Measurements from ENCODE around the gene B3GAT3. TPM values are rescaled to one million over a fixed set of nuclear protein-coding genes. Genes with fewer than 3 reads are reported as not detected.
"Not testable (repeated sequence)": the region's sequence is repeated elsewhere in the genome, so short reads cannot be mapped to it uniquely, and the experiment has no call there.

B3GAT3 gene
- total and polyA plus RNA-seq, 9 donors: 18.7 to 27.2 (median 22.6) TPM

DNA sequence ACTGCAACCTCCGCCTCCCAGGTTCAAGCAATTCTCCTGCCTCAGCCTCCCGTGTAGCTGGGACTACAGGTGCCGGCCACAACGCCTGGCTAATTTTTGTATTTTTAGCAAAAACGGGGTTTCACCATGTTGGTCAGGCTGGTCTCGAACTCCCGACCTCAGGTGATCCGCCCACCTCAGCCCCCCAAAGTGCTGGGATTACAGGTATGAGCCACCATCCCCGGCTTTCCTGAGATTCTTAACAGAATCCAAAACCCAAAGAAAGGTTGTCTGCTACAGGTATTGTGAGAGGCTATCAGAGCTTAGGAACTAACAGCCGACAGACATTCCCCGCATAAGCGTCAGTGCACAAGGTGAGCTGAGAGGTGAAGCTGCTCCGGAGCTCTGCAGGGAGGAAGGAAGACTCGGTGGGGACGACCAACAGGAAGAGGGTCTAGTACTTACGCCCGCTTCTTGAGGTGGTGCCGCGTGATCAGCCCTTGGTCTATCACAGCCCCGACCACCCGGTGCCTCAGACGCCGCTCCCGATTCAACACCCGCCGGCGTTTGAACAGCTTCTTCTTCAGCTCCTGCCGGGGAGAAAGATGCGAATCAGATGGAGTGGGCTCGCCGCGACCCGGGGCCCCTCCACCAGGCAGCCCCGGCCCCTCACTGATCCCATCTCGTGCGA lies 42.8 kb upstream of the B3GAT3 start:
- peaks cover 28% of the 10 kb centered on the region for H3K36me3 ChIP-seq (ENCODE audit: control insufficient read depth, insufficient read depth, low read length)
- no peaks in the 10 kb centered on the region for H3K9me3 ChIP-seq (replicated peaks; ENCODE audit: control insufficient read depth, low read depth, low read length)
- DNase-seq: no peak
- no peaks in the 10 kb centered on the region for H3K27me3 ChIP-seq (ENCODE audit: control insufficient read depth, insufficient read depth, low read length)
- peak overlapping the region; percentile 95 for H3K4me3 ChIP-seq (ENCODE audit: low read length)
- peak overlapping the region; percentile 97 for H3K27ac ChIP-seq (ENCODE audit: low read length)
- WGBS (ENCODE audit: insufficient coverage): 2% methylated on average over 34 of the region's 36 CpGs
- H3K4me1 ChIP-seq (ENCODE audit: control insufficient read depth, insufficient read depth, low read length): peaks cover 18% of the 10 kb centered on the region

DNA sequence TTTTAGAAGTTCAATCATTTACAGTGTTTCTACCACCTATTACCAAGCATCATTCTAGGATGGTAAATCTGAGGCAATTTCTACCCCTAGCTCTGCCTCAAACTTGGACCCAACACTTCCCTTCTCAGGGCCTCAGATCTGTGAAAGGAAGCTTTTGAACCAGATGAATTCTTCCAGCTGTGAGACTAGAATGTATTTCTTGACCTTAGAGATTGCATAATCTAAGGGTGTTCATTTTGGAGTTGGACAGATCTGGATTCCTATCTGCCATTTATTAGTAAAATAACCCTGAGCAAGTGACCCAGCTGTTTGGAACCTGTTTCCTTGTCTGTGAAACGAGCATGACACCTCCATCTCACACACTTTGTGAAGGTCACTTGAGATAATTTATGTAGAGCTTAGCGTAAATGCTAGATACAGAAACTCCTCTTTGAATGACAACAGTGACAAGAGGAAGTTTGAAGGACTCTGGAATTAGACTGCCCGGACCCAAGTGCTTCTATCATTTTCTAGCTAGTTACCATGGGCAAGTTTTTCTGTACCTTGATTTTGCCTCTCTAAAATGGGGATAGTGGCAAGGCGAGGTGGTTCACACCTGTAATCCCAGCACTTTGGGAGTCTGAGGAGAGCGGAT lies 35.1 kb upstream of the B3GAT3 start:
- WGBS (ENCODE audit: insufficient coverage): no CpG with 5 or more reads among the region's 5 CpGs
- Histone ChIP-seq H3K27me3 (ENCODE audit: control insufficient read depth, insufficient read depth, low read length) (no peaks in the 10 kb centered on the region), H3K9me3 (replicated peaks; ENCODE audit: control insufficient read depth, low read depth, low read length) (no peaks in the 10 kb centered on the region), H3K36me3 (ENCODE audit: control insufficient read depth, insufficient read depth, low read length) (no peaks in the 10 kb centered on the region), H3K4me3 (ENCODE audit: low read length) (no peak overlapping the region), H3K27ac (ENCODE audit: low read length) (no peak overlapping the region), H3K4me1 (ENCODE audit: control insufficient read depth, insufficient read depth, low read length) (peaks cover 8% of the 10 kb centered on the region)
- DNase-seq: no peak

DNA sequence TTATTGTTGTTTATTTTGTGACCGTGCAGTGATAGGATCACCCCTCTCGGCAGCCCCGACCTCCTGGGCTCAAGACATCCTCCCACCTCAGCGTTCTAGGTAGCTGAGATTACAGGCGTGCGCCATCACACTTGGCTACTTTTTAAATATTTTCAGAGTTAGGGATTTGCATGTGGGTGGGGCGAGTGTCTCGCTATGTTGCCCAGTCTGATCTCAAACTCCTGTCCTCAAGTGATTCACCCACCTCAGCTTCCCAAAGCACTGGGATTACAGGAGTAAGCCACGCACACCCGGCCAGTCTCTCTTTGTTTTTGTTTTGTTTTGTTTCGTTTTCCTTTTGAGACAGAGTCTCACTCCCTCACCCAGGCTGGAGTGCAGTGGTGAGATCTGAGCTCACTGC lies 32.5 kb upstream of the B3GAT3 start:
- no peaks in the 10 kb centered on the region for H3K9me3 ChIP-seq (replicated peaks; ENCODE audit: control insufficient read depth, low read depth, low read length)
- H3K4me1 ChIP-seq (ENCODE audit: control insufficient read depth, insufficient read depth, low read length): peaks cover 14% of the 10 kb centered on the region
- no peak overlapping the region for H3K4me3 ChIP-seq (ENCODE audit: low read length)
- H3K27ac ChIP-seq (ENCODE audit: low read length): no peak overlapping the region
- WGBS (ENCODE audit: insufficient coverage): no CpG with 5 or more reads among the region's 11 CpGs
- H3K36me3 ChIP-seq (ENCODE audit: control insufficient read depth, insufficient read depth, low read length): peaks cover 6% of the 10 kb centered on the region
- no peaks in the 10 kb centered on the region for H3K27me3 ChIP-seq (ENCODE audit: control insufficient read depth, insufficient read depth, low read length)
- no peak for DNase-seq

DNA sequence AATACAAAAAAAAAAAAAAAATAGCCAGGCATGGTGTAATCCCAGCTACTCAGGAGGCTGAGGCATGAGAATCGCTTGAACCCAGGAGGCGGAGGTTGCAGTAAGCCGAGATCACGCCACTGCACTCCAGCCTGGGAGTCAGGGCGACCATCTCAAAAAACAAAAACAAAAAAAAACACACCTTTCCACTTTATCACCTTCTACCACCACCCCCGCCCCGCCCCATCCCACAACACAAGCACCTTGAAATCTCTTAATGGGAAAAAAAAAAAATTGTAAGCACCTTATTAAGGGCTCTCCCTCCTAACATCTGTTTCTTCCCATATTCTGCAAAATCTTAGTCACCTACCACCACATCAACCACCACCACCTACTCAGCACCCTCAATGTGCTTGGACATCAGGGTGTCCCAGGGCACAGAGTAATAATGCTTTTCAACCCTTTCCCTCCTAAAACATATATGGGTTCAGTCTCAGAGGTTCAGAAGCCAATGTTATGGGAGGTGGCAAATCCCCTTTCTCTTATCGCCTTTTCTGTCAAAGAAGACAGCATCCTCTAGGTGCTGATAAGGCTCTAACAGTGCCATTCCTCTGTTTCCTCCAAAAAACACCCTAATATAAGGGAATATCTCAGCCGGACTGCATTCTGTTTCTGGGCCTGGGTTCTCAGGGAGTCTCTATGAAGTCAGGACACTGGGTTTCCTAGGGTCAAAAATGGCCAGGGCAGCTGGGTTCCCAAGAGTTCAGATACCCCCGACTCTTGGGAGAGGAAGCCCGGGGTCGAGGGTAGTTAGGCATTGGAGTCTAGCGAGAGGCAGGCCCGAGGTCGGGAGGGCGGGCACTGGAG lies 30.6 kb upstream of the B3GAT3 start:
- 2% methylated on average over 7 of the region's 16 CpGs for WGBS (ENCODE audit: insufficient coverage)
- Histone ChIP-seq H3K9me3 (replicated peaks; ENCODE audit: control insufficient read depth, low read depth, low read length) (no peaks in the 10 kb centered on the region), H3K4me3 (ENCODE audit: low read length) (peak overlapping the region; percentile 95)

DNA sequence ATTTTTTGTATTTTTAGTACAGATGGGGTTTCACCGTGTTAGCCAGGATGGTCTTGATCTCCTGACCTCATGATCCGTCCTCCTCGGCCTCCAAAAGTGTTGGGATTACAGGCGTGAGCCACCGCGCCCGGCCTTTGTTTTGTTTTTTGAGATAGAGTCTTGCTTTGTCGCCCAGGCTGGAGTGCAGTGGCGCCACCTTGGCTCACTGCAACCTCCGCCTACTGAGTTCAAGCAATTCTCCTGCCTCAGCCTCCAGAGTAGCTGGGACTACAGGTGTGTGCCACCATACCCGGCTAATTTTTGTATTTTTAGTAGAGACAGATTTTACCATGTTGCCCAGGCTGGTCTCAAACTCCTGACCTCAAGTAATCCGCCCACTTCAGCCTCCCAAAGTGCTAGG lies 28.5 kb upstream of the B3GAT3 start:
- Histone ChIP-seq H3K36me3 (ENCODE audit: control insufficient read depth, insufficient read depth, low read length) (peaks cover 30% of the 10 kb centered on the region), H3K4me1 (ENCODE audit: control insufficient read depth, insufficient read depth, low read length) (peaks cover 26% of the 10 kb centered on the region)
- not testable (repeated sequence) for H3K4me3 ChIP-seq (ENCODE audit: low read length); H3K9me3 ChIP-seq (replicated peaks; ENCODE audit: control insufficient read depth, low read depth, low read length); H3K27ac ChIP-seq (ENCODE audit: low read length); DNase-seq; H3K27me3 ChIP-seq (ENCODE audit: control insufficient read depth, insufficient read depth, low read length)
- WGBS (ENCODE audit: insufficient coverage): 99% methylated on average over 9 of the region's 12 CpGs

More for the DNA sequence above, 30.6 kb upstream of the B3GAT3 start:
- Histone ChIP-seq H3K4me1 (ENCODE audit: control insufficient read depth, insufficient read depth, low read length) (peaks cover 15% of the 10 kb centered on the region), H3K36me3 (ENCODE audit: control insufficient read depth, insufficient read depth, low read length) (peaks cover 25% of the 10 kb centered on the region), H3K27ac (ENCODE audit: low read length) (peak overlapping the region; percentile 91), H3K27me3 (ENCODE audit: control insufficient read depth, insufficient read depth, low read length) (no peaks in the 10 kb centered on the region)
- no peak for DNase-seq

DNA sequence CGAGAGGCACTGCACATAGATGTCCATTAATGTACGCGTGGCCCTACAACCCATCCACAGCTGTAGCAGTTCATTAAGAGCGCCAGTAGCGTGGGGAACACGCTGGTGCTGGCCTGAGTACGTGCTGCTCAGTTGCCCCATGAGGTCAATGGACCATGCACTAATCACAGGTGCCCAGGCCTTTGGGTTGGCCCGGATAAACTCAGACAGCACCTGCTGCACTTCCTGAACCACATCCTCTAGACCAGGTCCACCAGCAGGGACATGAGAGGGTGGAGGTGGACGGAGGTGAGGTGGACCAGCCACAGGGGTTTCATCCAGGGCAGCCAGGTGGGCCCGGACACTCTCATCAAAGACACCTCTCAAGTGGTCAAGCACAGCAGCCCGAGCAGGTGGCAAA lies 27.7 kb upstream of the B3GAT3 start:
- Histone ChIP-seq H3K4me1 (ENCODE audit: control insufficient read depth, insufficient read depth, low read length) (peaks cover 30% of the 10 kb centered on the region), H3K36me3 (ENCODE audit: control insufficient read depth, insufficient read depth, low read length) (peaks cover 31% of the 10 kb centered on the region), H3K4me3 (ENCODE audit: low read length) (no peak overlapping the region), H3K27ac (ENCODE audit: low read length) (no peak overlapping the region), H3K27me3 (ENCODE audit: control insufficient read depth, insufficient read depth, low read length) (no peaks in the 10 kb centered on the region), H3K9me3 (replicated peaks; ENCODE audit: control insufficient read depth, low read depth, low read length) (no peaks in the 10 kb centered on the region)
- DNase-seq: no peak
- WGBS (ENCODE audit: insufficient coverage): 93% methylated on average over 9 of the region's 11 CpGs

DNA sequence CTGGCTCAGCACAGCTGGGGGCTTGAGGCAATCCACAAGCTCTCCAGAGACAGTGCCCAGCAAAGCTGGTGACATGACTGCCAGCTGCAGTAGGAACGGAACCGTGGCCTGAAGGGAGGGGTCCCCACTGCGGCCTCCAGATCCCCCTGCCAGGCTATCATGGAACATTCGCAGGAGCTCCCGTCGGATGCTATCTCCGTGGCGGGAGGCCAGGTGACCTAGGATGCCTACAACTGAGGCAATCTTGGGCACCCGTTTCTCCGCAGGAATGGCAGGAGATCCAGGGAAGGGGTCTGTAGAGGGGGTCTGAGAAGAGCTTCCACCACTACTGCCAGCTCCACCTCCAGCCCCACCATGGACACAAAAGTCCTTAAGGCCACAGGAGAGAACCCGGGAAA lies 27.2 kb upstream of the B3GAT3 start:
- H3K4me3 ChIP-seq (ENCODE audit: low read length): no peak overlapping the region
- H3K27ac ChIP-seq (ENCODE audit: low read length): no peak overlapping the region
- H3K4me1 ChIP-seq (ENCODE audit: control insufficient read depth, insufficient read depth, low read length): peaks cover 30% of the 10 kb centered on the region
- no peaks in the 10 kb centered on the region for H3K27me3 ChIP-seq (ENCODE audit: control insufficient read depth, insufficient read depth, low read length)
- no peak for DNase-seq
- H3K9me3 ChIP-seq (replicated peaks; ENCODE audit: control insufficient read depth, low read depth, low read length): no peaks in the 10 kb centered on the region
- H3K36me3 ChIP-seq (ENCODE audit: control insufficient read depth, insufficient read depth, low read length): peaks cover 36% of the 10 kb centered on the region
- WGBS (ENCODE audit: insufficient coverage): 93% methylated on average over 6 of the region's 11 CpGs

DNA sequence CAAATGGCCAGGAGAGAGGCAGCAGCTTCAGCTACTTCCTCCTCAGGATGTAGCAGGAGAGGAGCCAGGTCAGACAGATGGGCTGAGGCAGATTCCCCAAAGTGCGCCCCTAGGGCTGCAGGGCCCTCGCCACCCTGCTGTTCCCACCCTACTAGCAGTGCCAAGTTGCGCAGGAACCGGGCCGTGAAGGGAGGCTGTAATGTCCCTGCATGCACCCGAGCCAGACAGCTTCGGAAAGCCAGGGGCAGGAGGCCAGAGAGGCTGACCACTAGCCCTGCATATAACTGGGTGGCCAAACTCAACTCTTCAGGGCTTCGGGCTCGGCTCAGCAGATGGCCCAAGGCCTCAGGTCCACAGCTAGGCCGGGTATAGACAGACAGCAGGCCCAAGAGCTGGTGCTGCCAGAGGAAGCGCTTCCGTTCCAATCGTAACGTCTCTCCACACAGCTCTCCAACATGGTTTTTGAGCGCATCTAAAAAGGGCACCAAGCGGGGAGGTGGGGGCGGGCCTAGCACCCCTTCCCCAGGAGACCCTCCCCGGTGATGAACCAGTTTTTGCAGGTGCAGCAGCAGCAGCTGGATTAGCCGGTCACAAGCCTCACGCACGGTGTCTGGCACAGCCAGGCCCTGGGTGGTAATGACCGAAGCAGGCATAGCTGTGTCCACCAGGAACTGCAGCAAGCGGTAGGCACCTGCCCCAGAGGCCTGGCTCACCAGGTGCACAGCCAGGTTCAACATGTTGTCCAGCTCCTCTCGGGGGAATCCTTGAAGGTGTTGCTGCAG lies 26.6 kb upstream of the B3GAT3 start:
- Histone ChIP-seq H3K4me3 (ENCODE audit: low read length) (no peak overlapping the region), H3K4me1 (ENCODE audit: control insufficient read depth, insufficient read depth, low read length) (peaks cover 30% of the 10 kb centered on the region), H3K27me3 (ENCODE audit: control insufficient read depth, insufficient read depth, low read length) (no peaks in the 10 kb centered on the region), H3K27ac (ENCODE audit: low read length) (no peak overlapping the region), H3K9me3 (replicated peaks; ENCODE audit: control insufficient read depth, low read depth, low read length) (no peaks in the 10 kb centered on the region), H3K36me3 (ENCODE audit: control insufficient read depth, insufficient read depth, low read length) (peaks cover 42% of the 10 kb centered on the region)
- WGBS (ENCODE audit: insufficient coverage): 85% methylated on average over 24 of the region's 24 CpGs
- DNase-seq: no peak

DNA sequence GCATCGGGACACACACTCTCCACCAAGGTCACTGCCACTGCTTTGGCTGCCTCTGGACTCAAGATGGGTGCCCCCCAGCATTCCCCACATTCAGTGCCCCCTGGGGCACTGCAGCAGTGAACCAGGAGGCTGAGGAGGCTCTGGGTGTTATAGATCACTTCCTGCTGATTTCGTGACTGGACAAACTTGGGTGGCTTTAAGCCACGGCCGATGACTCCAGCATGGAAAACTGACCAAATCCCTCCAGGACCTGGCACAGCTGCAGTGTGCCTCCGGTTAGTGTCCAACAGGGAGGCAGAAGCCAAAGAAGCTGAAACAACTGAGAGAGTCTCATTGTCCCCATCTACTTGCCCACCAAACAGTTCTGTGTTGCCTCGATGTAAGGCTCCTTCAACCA lies 25.8 kb upstream of the B3GAT3 start:
- WGBS (ENCODE audit: insufficient coverage): 86% methylated on average over 5 of the region's 6 CpGs
- no peaks in the 10 kb centered on the region for H3K27me3 ChIP-seq (ENCODE audit: control insufficient read depth, insufficient read depth, low read length)
- H3K4me3 ChIP-seq (ENCODE audit: low read length): no peak overlapping the region
- no peak for DNase-seq
- no peak overlapping the region for H3K27ac ChIP-seq (ENCODE audit: low read length)
- H3K36me3 ChIP-seq (ENCODE audit: control insufficient read depth, insufficient read depth, low read length): peaks cover 48% of the 10 kb centered on the region
- H3K4me1 ChIP-seq (ENCODE audit: control insufficient read depth, insufficient read depth, low read length): peaks cover 28% of the 10 kb centered on the region
- H3K9me3 ChIP-seq (replicated peaks; ENCODE audit: control insufficient read depth, low read depth, low read length): no peaks in the 10 kb centered on the region
